ENCODE measurements around the gene BEGAIN.

Gene BEGAIN

DNA sequence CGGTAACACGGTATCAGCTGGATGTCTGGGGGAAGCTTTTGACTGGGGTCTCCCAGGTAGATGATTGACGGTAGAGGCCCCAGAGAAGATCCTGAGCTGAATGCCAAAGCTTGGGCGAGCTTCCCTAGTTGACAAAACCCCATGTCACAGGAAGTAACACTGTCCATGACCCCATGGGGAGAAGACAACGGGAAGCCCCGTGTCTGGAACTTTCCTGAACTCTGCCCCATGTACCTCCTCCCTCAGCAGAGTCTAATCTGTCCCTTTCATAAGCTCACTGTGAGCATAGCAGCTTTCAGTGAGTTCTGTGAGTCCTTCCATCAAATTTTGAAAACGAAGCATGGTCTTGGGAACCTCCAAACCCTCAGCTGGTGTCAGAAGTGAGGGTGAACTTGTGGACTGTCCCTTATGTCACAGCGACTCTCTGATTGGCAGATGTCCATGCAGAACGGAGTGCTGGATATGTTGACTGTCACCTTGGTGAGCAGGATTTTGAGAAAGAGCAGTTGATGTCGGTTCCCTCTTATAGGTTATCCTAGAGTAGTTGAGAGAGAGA is 29.7 kb upstream of the BEGAIN start:
- DNase-seq (ENCODE audit: low read depth in 2 of 3, low spot score in 2 of 3): no peak

- no peak for DNase-seq (ENCODE audit: low read depth in 2 of 3, low spot score in 2 of 3)
Observed at GRCh38 chr14:100615736-100616695, 28.8 kb upstream of the BEGAIN start.

DNA sequence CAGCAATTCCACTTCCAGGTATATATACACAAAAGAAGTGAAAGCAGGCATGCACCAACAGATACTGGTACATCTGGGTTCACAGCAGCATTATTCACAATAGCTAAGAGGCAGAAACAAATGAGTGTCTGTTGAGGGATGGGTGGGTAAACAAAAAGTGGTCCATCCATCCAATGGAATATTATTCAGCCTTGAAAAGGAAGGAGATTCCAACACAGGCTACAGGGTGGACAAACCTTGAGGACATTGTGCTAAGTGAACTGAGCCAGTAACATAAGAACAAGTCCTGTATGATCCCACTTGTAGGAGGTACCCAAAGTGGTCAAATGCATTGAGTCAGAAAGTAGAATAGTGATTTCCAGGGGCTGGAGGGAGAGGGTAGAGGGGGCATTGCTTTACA is 27.6 kb upstream of the BEGAIN start:
- no peak for DNase-seq (ENCODE audit: low read depth in 2 of 3, low spot score in 2 of 3)

DNA sequence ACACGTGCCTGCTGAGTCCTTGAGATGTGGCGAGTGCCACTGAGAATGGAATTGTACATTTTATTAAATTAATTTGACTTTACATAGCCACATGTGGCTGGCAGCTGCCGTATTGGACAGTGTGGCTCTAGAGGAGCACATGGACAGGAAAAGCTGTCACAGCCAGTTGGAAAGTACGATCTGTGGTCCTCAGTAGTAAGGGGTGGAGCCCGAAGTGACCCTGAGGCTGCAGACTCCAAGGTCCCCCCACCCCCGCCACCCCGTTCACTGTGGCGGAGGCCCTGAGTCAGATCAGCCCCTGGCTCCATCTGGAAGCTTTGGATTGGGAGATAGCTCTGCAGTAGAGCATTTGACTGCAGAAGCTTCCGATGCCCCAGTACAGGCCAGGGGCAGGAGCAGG is 25.8 kb upstream of the BEGAIN start:
- DNase-seq (ENCODE audit: low read depth in 2 of 3, low spot score in 2 of 3): no peak

GRCh38 chr14:100611811-100612480 is 24.7 kb upstream of the BEGAIN start:
- no peak for DNase-seq (ENCODE audit: low read depth in 2 of 3, low spot score in 2 of 3)

- DNase-seq (ENCODE audit: low read depth in 2 of 3, low spot score in 2 of 3): no peak
Observed at GRCh38 chr14:100610511-100611217, 23.4 kb upstream of the BEGAIN start.

DNA sequence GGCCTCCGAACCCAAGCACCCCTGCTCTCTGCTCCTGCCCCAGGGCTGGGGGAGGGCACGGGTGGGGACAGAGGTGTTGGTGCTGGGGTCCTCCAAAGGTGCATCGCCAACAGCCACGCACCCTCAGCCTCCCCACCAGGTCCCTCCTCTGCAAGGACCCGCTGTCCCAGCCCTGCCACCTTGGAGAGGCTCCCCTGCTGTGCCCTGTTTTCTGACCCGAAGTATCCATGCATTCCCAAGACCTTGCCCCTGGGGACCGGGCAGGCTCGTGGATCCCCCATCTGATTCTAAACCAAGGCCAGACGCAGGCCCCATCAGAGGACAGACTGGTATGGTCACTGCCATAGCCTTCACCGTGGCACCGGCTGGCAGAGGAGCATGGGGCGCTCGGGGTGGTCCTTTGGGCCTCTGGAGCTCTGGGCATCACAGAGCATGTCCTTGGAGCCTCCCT is 22.7 kb upstream of the BEGAIN start:
- DNase-seq (ENCODE audit: low read depth in 2 of 3, low spot score in 2 of 3): no peak

DNA sequence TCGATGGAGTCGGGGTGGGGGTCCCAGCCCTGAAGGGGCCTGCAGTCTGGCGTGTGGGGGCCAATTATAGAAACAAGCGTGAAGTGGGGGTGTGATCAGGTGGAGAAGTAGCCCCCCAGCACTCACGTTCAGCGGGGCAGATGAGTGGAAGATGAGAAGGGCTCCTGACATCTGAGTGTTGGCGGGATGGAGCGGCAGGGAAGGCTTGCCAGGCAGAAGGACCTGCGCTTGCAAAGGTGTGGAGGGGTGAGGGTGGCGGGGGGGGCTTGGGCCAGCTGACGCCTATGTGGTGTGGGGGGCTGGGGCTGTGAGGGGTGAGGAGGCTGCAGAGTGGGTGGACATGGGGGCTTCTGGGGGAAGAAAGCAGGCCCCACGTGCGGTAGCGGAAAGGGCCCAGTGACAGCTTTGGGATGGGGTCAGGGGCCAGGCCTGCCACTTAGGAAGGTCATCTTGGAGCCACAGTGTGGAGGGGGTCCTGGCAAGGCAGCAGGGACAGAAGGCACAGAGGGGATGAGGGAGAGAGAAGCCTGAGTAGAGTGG is 22.2 kb upstream of the BEGAIN start:
- DNase-seq (ENCODE audit: low read depth in 2 of 3, low spot score in 2 of 3): no peak

DNA sequence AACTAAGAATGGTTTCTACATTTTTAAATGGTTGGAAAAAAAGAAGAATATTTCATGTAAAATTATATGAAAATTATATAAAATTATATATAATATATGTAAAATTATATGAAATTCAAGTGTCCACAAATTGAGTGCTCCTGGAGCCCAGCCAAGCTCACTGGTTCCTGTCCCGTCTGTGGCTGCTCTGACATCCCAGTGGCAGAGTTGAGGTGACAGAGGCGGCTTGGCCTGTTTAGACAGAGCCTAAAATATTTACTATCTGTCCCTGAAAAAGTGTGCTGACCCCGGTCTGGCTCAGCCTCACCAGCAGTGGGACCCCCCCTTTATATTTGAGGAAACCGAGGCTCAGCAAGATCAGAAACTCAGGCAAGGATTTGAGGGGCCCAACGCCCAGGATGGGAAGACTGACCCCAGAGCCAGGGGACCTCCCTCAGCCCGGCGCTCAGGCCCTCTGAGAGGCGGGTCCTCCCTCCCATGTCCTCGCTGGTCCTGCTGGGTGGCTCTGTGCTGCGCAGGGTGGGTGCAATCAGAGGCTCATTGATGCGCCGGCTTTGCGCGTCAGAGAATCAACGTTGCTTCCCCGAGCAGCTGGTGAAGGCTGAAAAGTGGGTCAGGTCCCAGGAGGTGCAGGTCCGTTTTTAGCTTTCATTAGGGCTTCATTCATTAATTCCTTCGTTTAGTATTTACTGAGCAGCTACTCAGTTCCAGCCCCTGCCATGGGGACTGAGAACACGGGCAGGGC is 21.5 kb upstream of the BEGAIN start:
- no peak for DNase-seq (ENCODE audit: low read depth in 2 of 3, low spot score in 2 of 3)

DNA sequence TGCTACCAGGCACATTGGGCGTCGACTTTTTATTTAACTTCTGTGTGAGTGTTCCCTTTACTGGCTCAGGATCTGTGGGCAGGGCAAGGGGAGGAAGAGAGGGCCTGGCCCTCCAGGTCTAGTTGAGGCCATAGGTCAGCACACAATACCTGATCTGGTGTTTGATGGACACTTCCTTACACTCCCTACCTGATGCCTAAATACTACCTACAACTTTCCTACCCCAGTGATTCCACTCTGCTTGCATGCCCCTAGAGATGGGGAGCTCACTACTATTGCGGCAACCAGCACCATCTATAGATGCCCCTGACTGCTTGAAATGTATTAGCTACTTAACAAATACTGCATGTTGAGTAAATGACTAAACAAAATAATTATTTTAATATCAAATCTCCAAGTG is 20.8 kb upstream of the BEGAIN start:
- no peak for DNase-seq (ENCODE audit: low read depth in 2 of 3, low spot score in 2 of 3)

DNA sequence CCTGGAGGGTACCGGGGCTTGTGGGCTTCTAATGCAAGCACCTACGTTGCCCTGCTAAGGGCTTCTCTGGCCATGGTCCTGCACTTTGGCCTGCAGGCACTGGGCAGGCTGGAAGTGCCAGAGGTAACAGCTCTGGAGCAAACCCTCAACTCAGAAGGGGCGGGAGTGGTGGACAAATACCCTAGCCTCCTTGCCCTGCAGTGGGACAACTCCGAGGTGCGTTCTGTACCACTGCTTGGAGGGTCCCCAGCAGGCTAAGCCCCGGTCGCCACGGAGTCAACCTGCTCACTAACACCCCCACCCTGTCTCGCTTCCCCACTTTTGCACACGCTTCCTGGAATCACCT is 20.4 kb upstream of the BEGAIN start:
- no peak for DNase-seq (ENCODE audit: low read depth in 2 of 3, low spot score in 2 of 3)

GRCh38 chr14:100606687-100607610 is 19.7 kb upstream of the BEGAIN start:
- DNase-seq (ENCODE audit: low read depth in 2 of 3, low spot score in 2 of 3): no peak

DNA sequence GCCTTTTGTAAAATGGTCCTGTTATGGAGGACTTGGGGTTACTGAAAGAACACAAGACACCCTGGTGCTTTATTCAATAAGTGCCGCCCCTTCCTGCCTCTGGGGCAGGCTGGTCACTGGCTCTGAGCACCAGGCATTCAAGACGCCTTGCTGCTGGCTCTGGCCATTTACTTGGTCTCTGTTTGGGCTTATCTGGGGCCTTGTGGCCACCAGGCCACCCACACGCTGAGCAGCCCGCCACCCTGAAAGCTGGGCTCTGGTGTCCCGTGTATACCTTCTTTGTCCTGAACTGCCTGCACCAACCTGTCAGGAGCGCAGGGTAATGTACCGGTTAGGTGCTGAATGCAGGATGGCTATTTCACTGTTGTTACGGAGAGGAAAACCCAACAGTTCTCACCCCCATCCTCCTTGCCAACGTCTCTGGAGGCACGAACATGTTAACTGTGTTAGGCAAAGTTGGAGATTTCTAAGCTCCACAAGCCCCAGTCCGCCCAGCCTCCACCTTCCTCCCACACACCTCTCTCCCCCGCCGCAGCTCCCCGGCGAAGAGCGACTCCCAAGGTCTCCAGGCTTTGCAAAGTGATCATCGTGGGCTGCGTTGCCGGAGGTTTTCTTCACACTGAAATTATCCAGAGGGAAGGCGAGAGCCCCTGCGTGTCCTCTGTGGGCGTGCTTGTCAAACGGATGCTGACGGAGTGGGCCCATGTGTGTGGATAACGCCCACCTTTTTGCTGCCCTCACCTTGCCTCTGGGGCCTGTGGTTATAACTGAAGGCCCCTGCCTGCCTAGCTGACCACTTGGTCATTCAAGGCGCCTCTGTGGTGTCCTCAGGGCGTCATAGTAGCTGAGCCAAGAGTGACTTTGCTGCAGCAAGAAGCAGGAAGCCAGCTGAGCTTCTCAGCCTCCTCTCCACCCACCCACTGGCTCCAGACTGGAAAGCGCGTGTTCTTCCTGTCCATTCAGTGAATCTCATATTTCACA is 18.8 kb upstream of the BEGAIN start:
- DNase-seq (ENCODE audit: low read depth in 2 of 3, low spot score in 2 of 3): no peak

DNA sequence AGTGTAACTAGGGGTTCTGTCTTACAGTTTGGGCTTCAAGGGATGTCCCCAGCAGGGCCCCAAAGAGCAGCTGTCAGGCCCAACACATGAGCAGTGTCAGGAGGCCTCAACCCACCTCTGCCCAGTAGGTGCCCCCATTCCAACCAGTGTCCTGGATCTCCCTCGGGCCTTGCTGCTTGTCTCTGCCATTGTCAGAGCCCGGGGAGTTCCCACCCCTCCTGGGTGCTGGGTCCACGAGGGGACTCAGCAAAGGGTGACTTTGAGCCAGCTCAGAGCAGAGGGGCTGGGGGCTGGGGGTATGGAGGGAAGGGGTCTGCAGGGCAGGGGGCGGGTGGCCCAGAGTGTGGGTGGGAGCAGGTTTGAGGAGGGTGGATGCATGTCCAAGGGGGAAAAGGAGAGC is 18.0 kb upstream of the BEGAIN start:
- no peak for DNase-seq (ENCODE audit: low read depth in 2 of 3, low spot score in 2 of 3)

GRCh38 chr14:100604709-100605108 is 17.5 kb upstream of the BEGAIN start:
- no peak for DNase-seq (ENCODE audit: low read depth in 2 of 3, low spot score in 2 of 3)

DNA sequence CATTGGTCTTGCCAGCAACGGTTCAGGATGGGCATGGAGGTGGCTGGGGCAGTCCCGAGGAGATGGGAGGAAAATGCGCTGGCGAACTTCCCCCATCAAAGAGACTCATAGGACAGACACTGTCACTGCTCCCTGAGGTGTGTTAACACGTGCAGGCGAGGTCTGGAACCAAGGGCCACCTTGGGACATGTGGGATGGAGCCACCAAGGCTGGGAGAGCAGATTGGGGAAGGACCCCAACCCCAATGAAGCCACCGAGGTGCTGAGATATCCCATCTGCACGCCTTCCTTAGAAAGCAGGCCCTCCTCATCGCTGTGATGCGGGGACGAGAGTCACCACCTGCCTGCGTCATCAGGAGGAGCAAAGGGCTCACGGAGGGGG is 16.9 kb upstream of the BEGAIN start:
- DNase-seq (ENCODE audit: low read depth in 2 of 3, low spot score in 2 of 3): no peak

- DNase-seq (ENCODE audit: low read depth in 2 of 3, low spot score in 2 of 3): no peak
Observed at GRCh38 chr14:100603341-100604120, 16.3 kb upstream of the BEGAIN start.
